Stimulated activated CD4-positive, alpha-beta T cell treated with anti-CD3 and anti-CD28 coated beads, Interleukin-2, amount 100 ng/mL, for 24 hours (primary cell): ENCODE measurements around the gene BORCS6.
"Not testable (repeated sequence)": the region's sequence is repeated elsewhere in the genome, so short reads cannot be mapped to it uniquely, and the experiment has no call there.

ENCODE experiments used
- DNase-seq, 2 donors: peaks; one replicate each; pipeline ENCODE4 v3.0.0-alpha.2; 2020

Gene BORCS6

GRCh38 chr17:8189711-8190477 is at the start of gene BORCS6:
BORCS6 (minus strand) TSS chr17:8190180; CDS start chr17:8190140, 40 bp downstream.
- peak; percentile 94 for DNase-seq

DNA sequence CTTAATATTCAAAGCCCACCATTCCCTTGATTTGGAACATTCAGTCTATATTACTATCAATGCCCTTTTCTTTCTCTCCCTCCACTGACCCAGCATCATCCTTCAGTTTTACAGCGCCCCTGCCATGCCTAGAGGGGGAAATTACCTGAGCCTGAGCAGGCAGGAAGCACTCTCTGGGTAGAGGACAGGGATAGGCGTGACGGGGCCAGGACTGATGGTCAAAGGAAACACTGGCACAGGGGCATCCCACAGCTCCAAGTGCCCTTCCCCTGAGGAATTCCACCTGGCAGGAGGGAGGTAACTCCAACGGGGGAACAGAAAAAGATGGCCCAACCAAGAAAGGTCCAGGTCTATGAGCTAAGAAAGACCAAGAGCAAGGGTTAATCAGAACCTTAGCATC is 47.9 kb upstream of the BORCS6 start:
- no peak for DNase-seq

DNA sequence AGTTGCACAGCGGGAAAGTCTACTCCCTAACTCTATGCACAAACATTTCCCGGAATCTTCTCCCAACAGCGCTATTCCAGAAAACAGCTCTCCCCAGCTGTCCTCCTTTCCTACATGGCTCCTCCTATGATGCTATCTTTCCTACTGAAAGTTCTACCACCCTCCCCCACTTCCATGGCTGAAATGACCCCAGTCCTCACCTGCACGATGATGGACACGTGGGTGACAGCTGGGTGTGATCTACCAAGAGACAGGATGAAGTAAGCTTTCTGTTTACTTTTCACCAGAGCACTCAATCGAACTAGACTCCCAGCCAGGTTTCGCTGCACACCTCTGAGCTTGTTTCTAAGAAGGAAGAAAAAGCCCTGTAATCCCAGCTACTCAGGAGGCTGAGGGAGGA is 47.2 kb upstream of the BORCS6 start:
- DNase-seq = no peak

DNA sequence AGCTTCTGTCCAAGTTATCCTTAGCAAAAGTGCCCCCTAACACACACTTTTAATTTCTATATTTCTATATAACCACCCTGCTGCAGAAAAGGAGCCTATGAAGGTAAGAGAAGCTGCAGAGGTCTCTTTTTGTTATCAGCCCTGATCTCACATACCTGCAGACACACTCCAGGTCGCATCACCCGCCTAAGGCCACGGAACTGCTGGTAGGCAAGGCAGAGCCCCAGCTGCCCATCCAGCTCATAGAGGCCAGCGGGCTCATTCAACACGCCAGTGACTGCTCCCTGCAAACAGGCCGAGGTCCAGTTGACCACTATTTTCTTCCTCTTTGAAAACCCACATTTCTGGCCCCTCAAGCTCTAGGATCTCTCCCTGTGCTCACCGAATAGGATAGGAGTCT is 45.7 kb upstream of the BORCS6 start:
- DNase-seq = no peak

GRCh38 chr17:8234361-8235270 is 44.6 kb upstream of the BORCS6 start:
- DNase-seq = no peak

- no peak for DNase-seq
Observed at GRCh38 chr17:8231701-8232100, 41.7 kb upstream of the BORCS6 start.

GRCh38 chr17:8227238-8227581 is 37.2 kb upstream of the BORCS6 start:
- no peak for DNase-seq

DNA sequence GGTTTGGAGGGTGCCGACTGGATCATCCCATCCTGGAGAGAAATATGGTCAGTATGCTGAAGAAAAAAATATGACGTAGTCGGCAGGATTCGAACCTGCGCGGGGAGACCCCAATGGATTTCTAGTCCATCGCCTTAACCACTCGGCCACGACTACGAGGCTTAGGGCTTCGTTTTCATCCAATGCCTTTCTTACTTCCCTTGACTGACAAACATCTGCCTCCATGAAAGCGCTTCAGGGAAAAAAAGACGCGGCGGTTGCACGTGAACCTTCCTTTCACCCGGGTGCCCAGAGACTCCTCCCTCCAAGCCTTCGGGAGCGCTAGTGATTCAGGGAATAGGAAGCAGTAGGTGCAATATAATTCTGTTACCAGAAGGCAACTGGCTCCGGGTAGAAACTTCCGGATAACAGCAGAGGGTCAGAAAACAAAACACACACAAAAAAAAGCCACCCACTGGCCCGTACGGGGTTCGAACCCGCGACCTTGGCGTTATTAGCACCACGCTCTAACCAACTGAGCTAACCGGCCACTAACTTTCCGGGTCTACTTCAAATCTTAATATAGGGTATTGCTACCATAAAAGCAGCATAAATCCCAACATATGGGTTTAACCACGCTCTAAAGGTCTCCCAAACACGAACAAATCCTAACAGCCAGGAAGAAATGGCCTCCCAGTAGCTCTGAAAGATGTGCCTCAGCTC is 36.7 kb upstream of the BORCS6 start:
- DNase-seq = peak; percentile 60 to 74

- DNase-seq = peak; percentile 80 to 83
Observed at GRCh38 chr17:8225813-8226535, 36.0 kb upstream of the BORCS6 start.

DNA sequence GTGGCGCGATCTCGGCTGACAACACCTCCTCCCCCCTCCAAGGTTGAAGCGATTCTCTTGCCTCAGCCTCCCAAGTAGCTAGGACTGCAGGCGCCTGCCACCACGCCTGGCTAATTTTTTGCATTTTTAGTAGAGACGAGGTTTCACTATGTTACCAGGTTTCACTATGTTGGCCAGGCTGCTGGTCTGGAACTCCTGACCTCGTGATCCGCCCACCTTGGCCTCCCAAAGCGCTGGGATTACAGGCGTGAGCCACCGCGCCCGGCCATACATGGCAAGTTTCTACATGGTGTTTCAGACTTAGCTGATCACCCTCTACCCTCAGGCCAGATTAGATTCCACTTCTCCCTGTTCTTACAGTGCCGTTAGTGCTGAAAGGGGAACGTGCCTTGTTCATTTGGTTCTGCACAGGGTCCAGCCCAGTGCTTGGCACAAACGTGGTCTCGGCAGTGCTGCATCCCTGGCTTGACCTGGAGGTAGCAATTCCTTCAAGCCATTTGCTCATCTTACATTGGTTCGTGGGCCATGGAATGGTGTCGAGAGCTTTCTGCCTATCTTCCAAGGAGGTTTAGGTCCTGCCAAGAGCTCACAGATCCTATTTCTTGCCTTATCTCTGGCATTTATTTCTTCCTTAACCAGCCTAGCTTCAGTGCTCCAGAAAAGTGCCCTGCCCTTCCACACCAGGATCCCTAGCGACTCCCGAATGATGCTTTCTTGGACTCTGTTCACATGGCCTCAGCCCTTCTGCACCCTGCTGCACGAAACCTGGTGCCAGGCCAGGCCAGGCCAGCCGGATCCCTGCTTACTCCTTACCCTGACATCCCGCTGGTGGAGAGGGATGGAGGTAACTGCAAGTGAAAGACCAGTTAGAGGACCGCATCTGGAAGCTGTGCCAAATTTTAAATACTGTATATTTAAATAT is 35.2 kb upstream of the BORCS6 start:
- no peak for DNase-seq

DNA sequence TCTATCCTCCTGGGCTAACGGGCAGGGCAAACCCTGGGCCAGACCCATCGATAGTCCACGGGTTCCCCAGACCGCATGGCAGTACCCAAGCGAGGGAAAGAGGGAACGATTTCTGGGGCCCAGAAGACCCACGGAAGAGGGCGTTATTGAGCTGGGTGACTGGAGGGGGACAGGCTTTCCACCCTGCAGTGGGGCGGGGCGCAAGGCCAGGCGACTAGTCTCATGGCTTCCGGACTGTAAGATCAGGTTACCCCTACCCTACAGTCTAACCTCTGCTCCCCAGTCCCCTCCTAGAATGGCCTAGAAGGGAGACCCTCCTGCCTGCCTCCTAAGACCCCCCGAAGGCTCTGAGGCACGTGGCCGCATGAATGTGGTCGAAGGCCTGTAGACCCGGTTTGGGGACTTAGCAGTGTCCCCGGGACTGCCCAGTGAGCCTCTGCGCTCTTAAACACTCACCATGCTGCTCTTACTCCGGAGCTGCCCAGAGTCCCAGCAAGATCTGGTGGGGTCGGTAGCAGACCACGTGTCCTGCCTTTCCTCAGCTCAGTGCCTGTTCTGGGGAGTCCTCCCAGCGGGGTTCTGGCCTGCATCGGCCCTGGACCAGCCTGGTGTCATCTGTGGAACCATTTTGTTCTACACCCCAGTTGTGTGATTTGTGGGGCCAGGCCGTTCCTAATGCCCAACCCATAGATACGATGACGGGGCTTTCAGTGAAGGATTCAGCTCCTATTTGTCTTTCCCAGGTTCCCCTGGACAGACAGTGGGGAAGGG is 33.6 kb upstream of the BORCS6 start:
- peak; percentile 63 to 72 for DNase-seq

DNA sequence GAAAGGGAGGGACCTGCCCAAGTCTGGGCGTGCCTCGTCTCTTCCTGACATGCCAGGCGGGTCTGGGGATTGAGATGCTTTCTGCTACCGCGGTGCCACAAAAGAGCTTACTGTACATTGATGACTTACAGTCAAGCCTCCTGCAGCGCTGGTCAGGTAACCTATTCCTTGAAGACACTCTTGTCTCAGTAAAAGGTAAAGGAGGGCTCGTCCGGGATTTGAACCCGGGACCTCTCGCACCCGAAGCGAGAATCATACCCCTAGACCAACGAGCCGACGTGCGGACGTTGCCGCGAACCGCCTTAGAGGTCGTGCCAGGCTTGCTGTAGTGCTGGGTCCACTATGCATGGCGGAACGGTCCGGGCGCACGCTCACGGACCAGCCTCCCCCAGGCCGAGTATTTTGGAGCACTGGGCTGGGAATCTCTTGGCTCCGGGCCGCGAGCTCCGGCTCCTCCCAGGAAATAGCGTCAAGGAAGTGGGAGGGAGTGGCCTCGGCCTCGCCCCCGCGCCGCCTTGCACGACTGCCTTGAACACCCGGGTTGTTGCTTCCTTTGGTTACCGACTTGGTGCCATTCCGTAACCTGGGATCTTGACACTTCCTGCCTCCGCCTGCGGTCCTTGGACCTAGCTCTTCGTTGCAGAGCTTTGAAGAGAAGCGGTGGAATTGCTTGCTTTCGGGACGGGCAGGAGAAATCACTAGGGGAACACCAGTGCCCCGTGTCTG is 32.8 kb upstream of the BORCS6 start:
- peak; percentile 91 to 93 for DNase-seq

- no peak for DNase-seq
Observed at GRCh38 chr17:8222380-8222629, 32.3 kb upstream of the BORCS6 start.

DNA sequence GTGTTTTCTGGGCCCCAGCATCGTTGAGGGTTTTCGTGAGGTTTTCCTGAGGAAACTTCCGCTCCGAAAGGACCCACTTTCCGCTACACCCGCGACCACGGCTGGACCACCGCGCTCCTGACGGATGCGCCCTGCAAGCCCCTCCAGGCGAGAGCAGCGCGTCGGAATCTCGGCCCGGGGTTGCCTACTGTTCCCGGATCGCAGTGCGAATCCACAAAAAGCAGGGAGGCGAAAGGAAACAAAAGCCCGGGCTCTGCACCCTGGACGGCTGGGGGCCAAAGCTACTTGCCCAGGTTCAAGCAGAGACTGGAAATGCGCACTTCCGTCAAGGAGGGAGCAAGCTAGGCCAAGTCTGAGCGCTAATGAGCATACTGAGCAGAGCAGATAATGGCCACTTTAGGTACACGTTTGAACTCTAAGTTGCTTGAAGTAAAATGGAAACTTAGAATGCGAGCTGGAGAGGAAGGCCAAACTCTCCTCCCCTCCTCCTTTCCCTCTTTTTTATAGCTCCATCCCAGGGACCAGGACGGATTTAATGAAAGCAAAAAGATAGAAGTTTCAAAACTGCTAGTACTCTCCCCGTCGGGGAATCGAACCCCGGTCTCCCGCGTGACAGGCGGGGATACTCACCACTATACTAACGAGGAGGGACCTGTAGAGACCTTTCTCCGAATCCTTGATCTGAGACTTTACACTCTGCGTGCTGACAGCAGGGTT is 31.8 kb upstream of the BORCS6 start:
- peak; percentile 90 to 94 for DNase-seq

DNA sequence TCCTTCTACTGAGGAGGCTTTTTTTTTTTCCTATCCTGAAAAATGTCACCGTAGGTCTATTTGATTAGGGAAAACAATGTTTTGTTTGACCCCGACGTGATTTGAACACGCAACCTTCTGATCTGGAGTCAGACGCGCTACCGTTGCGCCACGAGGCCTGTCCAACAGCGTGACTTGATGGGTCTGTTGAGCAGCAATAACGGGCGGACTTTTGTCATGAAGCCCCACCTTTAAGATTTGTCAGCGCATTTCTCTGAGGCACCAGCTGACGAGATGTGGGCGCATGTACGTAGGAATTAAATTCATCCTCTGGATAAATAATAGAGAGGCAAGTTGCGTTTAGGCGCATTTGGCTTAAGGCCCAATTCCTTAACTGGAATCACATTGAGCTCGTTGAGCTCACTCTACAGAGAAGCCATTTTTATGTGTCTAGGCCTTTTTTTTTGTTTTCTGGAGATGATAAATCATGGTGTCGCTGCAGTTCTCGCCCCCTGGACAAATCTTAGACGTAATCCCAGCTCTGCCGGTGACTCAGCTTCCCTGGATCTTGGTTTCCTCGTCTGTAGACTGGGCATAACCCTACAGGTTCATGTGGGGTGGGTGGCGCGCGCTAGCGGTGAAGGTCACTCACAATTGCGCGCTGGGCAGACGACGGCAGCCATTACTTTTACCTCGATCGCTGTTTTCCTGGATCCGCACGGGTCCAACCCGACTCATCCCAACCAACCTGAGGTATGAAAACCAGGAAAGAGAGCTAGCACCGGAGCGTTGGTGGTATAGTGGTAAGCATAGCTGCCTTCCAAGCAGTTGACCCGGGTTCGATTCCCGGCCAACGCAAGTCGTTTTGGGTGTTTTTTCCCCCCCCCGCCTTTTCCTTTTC is 31.0 kb upstream of the BORCS6 start:
- DNase-seq = peak; percentile 93 to 96

GRCh38 chr17:8214000-8214399 is 24.0 kb upstream of the BORCS6 start:
- not testable (repeated sequence) for DNase-seq

GRCh38 chr17:8212312-8213180 is 22.6 kb upstream of the BORCS6 start:
- no peak for DNase-seq
